Measurements from ENCODE around the gene NRTN. TPM values are rescaled to one million over a fixed set of nuclear protein-coding genes. Genes with fewer than 3 reads are reported as not detected.

Gene NRTN
- total RNA-seq, 1 donor from 2014 or later = 1.0 TPM

- Histone ChIP-seq H3K27me3 (ENCODE audit: control insufficient read depth, insufficient read depth, low read length) (peaks cover 10% of the 10 kb centered on the region), H3K4me3 (ENCODE audit: low read depth, low read length) (no peak overlapping the region), H3K36me3 (ENCODE audit: control insufficient read depth, insufficient read depth, low read length) (no peaks in the 10 kb centered on the region)
- TF ChIP-seq CTCF (IDR thresholded peaks at IDR 0.05; ENCODE audit: insufficient read depth, low read length, poor library complexity, severe bottlenecking) = peak; percentile 27
- no peak for DNase-seq (ENCODE audit: low read depth)
Measured at GRCh38 chr19:5826531-5827341, 21.9 kb downstream of the NRTN start.

GRCh38 chr19:5827342-5827890 is 22.5 kb downstream of the NRTN start:
- Histone ChIP-seq H3K27me3 (ENCODE audit: control insufficient read depth, insufficient read depth, low read length) (peaks cover 8% of the 10 kb centered on the region), H3K4me3 (ENCODE audit: low read depth, low read length) (peak overlapping the region; percentile 58), H3K36me3 (ENCODE audit: control insufficient read depth, insufficient read depth, low read length) (no peaks in the 10 kb centered on the region)
- TF ChIP-seq CTCF (IDR thresholded peaks at IDR 0.05; ENCODE audit: insufficient read depth, low read length, poor library complexity, severe bottlenecking) = no peak
- DNase-seq (ENCODE audit: low read depth) = no peak

GRCh38 chr19:5827891-5828660 is 23.2 kb downstream of the NRTN start:
- Histone ChIP-seq H3K27me3 (ENCODE audit: control insufficient read depth, insufficient read depth, low read length) (peaks cover 5% of the 10 kb centered on the region), H3K36me3 (ENCODE audit: control insufficient read depth, insufficient read depth, low read length) (no peaks in the 10 kb centered on the region), H3K4me3 (ENCODE audit: low read depth, low read length) (peak overlapping the region; percentile 58)
- peak; percentile 66 for DNase-seq (ENCODE audit: low read depth)
- no peak for TF ChIP-seq CTCF (IDR thresholded peaks at IDR 0.05; ENCODE audit: insufficient read depth, low read length, poor library complexity, severe bottlenecking)

- no peaks in the 10 kb centered on the region for H3K36me3 ChIP-seq (ENCODE audit: control insufficient read depth, insufficient read depth, low read length)
- DNase-seq (ENCODE audit: low read depth) = no peak
- H3K27me3 ChIP-seq (ENCODE audit: control insufficient read depth, insufficient read depth, low read length) = peaks cover 5% of the 10 kb centered on the region
- H3K4me3 ChIP-seq (ENCODE audit: low read depth, low read length) = peak overlapping the region; percentile 58
- TF ChIP-seq CTCF (IDR thresholded peaks at IDR 0.05; ENCODE audit: insufficient read depth, low read length, poor library complexity, severe bottlenecking) = no peak
Measured at GRCh38 chr19:5828661-5829566, 24.0 kb downstream of the NRTN start.

- Histone ChIP-seq H3K27me3 (ENCODE audit: control insufficient read depth, insufficient read depth, low read length) (peaks cover 9% of the 10 kb centered on the region), H3K36me3 (ENCODE audit: control insufficient read depth, insufficient read depth, low read length) (no peaks in the 10 kb centered on the region), H3K4me3 (ENCODE audit: low read depth, low read length) (peak overlapping the region; percentile 58)
- DNase-seq (ENCODE audit: low read depth) = no peak
- TF ChIP-seq CTCF (IDR thresholded peaks at IDR 0.05; ENCODE audit: insufficient read depth, low read length, poor library complexity, severe bottlenecking) = no peak
Measured at GRCh38 chr19:5829567-5830310, 24.9 kb downstream of the NRTN start.
